ENCODE measurements around the gene C1QTNF8. TPM values are rescaled to one million over a fixed set of nuclear protein-coding genes. Genes with fewer than 3 reads are reported as not detected.

Gene C1QTNF8
- total RNA-seq, 2 experiments from 2014 or later = not detected

GRCh38 chr16:1044460-1045309, 51.4 kb downstream of the C1QTNF8 start:
- Histone ChIP-seq H2AFZ (ENCODE audit: low read length) (no peak overlapping the region), H3K4me3 (ENCODE audit: low read depth, low read length, poor library complexity, severe bottlenecking) (no peak overlapping the region), H3K4me1 (ENCODE audit: insufficient read depth, low read length, poor library complexity, severe bottlenecking) (no peaks in the 10 kb centered on the region), H3K4me2 (ENCODE audit: low read length) (no peak overlapping the region), H3K27ac (ENCODE audit: low read depth, low read length, poor library complexity, severe bottlenecking) (no peak overlapping the region), H3K9me2 (ENCODE audit: insufficient read depth, low read length) (no peaks in the 10 kb centered on the region), H3K79me2 (ENCODE audit: insufficient read depth, low read depth, low read length) (no peaks in the 10 kb centered on the region), H3K9me3 (ENCODE audit: low read length) (no peaks in the 10 kb centered on the region), H4K20me1 (ENCODE audit: insufficient read depth, low read length) (no peaks in the 10 kb centered on the region), H3K36me3 (ENCODE audit: insufficient read depth, low read length) (no peaks in the 10 kb centered on the region)
- ChIA-PET CTCF (ENCODE audit: unreplicated experiment) (no interaction called here), POLR2A (no interaction called here)
- TF ChIP-seq EZH2phosphoT487 (IDR thresholded peaks at IDR 0.05; ENCODE audit: borderline replicate concordance, low read depth, low read length) (no peak), CTCF (conservative IDR thresholded peaks at IDR 0.05; ENCODE audit: low read length) (no peak)
- BruUV-seq (replicated peaks) = no TSS peak
- no peak for DNase-seq (ENCODE audit: low spot score)
- intact Hi-C loops (cut with micrococcal nuclease; ENCODE audit: unreplicated experiment) = no loop called here

GRCh38 chr16:1043881-1044451, 52.1 kb downstream of the C1QTNF8 start:
- no TSS peak for BruUV-seq (replicated peaks)
- Histone ChIP-seq H3K4me1 (ENCODE audit: insufficient read depth, low read length, poor library complexity, severe bottlenecking) (no peaks in the 10 kb centered on the region), H3K9me3 (ENCODE audit: low read length) (no peaks in the 10 kb centered on the region), H4K20me1 (ENCODE audit: insufficient read depth, low read length) (no peaks in the 10 kb centered on the region), H2AFZ (ENCODE audit: low read length) (no peak overlapping the region), H3K36me3 (ENCODE audit: insufficient read depth, low read length) (no peaks in the 10 kb centered on the region), H3K79me2 (ENCODE audit: insufficient read depth, low read depth, low read length) (no peaks in the 10 kb centered on the region), H3K4me2 (ENCODE audit: low read length) (no peak overlapping the region), H3K27ac (ENCODE audit: low read depth, low read length, poor library complexity, severe bottlenecking) (no peak overlapping the region), H3K4me3 (ENCODE audit: low read depth, low read length, poor library complexity, severe bottlenecking) (no peak overlapping the region), H3K9me2 (ENCODE audit: insufficient read depth, low read length) (no peaks in the 10 kb centered on the region)
- no peak for TF ChIP-seq CTCF (conservative IDR thresholded peaks at IDR 0.05; ENCODE audit: low read length)
- no peak for TF ChIP-seq EZH2phosphoT487 (IDR thresholded peaks at IDR 0.05; ENCODE audit: borderline replicate concordance, low read depth, low read length)
- ChIA-PET CTCF (ENCODE audit: unreplicated experiment) (no interaction called here), POLR2A (no interaction called here)
- DNase-seq (ENCODE audit: low spot score) = no peak
- intact Hi-C loops (cut with micrococcal nuclease; ENCODE audit: unreplicated experiment) = no loop called here

GRCh38 chr16:1042866-1043265, 53.2 kb downstream of the C1QTNF8 start:
- H2AFZ ChIP-seq (ENCODE audit: low read length) = no peak overlapping the region
- ChIA-PET CTCF (ENCODE audit: unreplicated experiment) (no interaction called here), POLR2A (no interaction called here)
- no peaks in the 10 kb centered on the region for H4K20me1 ChIP-seq (ENCODE audit: insufficient read depth, low read length)
- no peaks in the 10 kb centered on the region for H3K4me1 ChIP-seq (ENCODE audit: insufficient read depth, low read length, poor library complexity, severe bottlenecking)
- H3K9me3 ChIP-seq (ENCODE audit: low read length) = no peaks in the 10 kb centered on the region
- TF ChIP-seq CTCF (conservative IDR thresholded peaks at IDR 0.05; ENCODE audit: low read length) (no peak), EZH2phosphoT487 (IDR thresholded peaks at IDR 0.05; ENCODE audit: borderline replicate concordance, low read depth, low read length) (no peak)
- no peak for DNase-seq (ENCODE audit: low spot score)
- no peaks in the 10 kb centered on the region for H3K36me3 ChIP-seq (ENCODE audit: insufficient read depth, low read length)
- no peak overlapping the region for H3K4me2 ChIP-seq (ENCODE audit: low read length)
- no TSS peak for BruUV-seq (replicated peaks)
- no peak overlapping the region for H3K4me3 ChIP-seq (ENCODE audit: low read depth, low read length, poor library complexity, severe bottlenecking)
- H3K27ac ChIP-seq (ENCODE audit: low read depth, low read length, poor library complexity, severe bottlenecking) = no peak overlapping the region
- H3K79me2 ChIP-seq (ENCODE audit: insufficient read depth, low read depth, low read length) = no peaks in the 10 kb centered on the region
- intact Hi-C loops (cut with micrococcal nuclease; ENCODE audit: unreplicated experiment) = no loop called here
- no peaks in the 10 kb centered on the region for H3K9me2 ChIP-seq (ENCODE audit: insufficient read depth, low read length)
